Measurements from ENCODE around the gene SCGN.

SCGN gene

DNA sequence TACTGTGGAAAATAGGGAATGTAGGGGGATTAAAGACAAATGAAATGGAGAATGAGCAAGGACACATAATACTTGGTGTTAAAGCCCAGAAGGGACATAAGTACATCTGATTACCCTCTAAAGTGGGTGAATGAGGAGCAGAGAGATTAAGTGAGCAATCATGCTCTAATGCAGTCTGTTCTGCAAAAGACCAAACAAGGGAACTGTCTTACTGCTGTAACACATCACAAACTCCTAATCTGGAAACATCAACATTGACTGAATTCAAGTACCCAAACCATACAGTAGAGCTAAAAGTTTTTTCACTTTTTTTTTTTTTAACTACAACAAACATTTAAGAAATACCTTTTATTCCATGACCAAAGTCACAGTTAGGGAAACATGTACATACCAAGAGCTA lies 83.2 kb downstream of the SCGN start:
- Histone ChIP-seq H3K9ac (no peak overlapping the region), H3K27me3 (ENCODE audit: insufficient read depth, low read depth) (no peaks in the 10 kb centered on the region), H4K20me1 (ENCODE audit: insufficient read depth) (no peaks in the 10 kb centered on the region), H3K79me2 (ENCODE audit: insufficient read depth, low read depth) (no peaks in the 10 kb centered on the region), H3K27ac (no peak overlapping the region), H3K4me2 (no peak overlapping the region), H3K4me3 (IDR thresholded peaks at IDR 0.05; ENCODE audit: insufficient read depth, low read depth, low read length) (no peak overlapping the region), H3K4me1 (ENCODE audit: low read depth, poor library complexity, severe bottlenecking) (no peaks in the 10 kb centered on the region), H3K36me3 (ENCODE audit: insufficient read depth) (no peaks in the 10 kb centered on the region), H2AFZ (ENCODE audit: low read depth) (no peak overlapping the region)
- TF ChIP-seq, protein P1, sequence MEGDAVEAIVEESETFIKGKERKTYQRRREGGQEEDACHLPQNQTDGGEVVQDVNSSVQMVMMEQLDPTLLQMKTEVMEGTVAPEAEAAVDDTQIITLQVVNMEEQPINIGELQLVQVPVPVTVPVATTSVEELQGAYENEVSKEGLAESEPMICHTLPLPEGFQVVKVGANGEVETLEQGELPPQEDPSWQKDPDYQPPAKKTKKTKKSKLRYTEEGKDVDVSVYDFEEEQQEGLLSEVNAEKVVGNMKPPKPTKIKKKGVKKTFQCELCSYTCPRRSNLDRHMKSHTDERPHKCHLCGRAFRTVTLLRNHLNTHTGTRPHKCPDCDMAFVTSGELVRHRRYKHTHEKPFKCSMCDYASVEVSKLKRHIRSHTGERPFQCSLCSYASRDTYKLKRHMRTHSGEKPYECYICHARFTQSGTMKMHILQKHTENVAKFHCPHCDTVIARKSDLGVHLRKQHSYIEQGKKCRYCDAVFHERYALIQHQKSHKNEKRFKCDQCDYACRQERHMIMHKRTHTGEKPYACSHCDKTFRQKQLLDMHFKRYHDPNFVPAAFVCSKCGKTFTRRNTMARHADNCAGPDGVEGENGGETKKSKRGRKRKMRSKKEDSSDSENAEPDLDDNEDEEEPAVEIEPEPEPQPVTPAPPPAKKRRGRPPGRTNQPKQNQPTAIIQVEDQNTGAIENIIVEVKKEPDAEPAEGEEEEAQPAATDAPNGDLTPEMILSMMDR (conservative IDR thresholded peaks at IDR 0.05; ENCODE audit: low read depth, low read length), result no peak

DNA sequence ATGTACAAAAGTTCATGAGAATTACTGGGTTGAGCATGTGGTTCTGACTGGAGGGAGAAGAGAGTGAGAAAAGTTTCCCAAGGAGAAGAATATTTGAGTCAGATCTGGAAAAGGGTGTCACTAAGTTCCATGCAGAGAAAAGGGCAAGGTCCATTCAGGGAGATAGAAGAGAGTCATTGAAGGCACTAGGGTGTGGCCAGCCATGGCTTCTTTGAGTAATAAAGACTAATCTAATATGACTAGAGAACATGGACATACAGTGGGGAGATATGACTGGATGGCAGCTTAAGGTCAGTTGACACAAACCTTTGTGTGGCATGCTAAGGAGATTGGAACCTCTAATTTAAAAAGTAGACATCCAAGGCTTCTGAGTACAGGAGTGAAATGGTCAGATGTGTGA lies 91.9 kb downstream of the SCGN start:
- no peak overlapping the region for H3K4me3 ChIP-seq (IDR thresholded peaks at IDR 0.05; ENCODE audit: insufficient read depth, low read depth, low read length)
- H4K20me1 ChIP-seq (ENCODE audit: insufficient read depth), result no peaks in the 10 kb centered on the region
- TF ChIP-seq, protein P1 (conservative IDR thresholded peaks at IDR 0.05; ENCODE audit: low read depth, low read length), result no peak

DNA sequence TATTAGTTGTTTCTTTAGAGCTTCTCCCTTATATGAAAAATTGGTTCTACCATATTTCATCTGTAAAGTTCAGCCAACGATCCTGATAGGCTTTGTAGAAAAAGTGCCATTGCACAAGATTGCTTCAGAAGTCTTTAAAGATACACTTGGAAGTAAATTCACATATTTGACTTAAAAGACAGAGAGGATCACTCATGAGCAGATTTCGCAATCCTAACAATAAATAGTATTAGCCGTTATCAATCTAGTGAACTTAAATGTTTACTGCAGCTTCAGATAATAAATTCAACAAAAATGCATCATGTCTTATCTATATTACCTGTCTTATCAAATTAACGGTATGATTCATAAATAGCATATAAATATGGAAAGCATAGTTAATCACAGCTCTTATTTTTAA lies 93.8 kb downstream of the SCGN start:
- no peaks in the 10 kb centered on the region for H3K79me2 ChIP-seq (ENCODE audit: insufficient read depth, low read depth)

More for the DNA sequence above, 91.9 kb downstream of the SCGN start:
- no peak overlapping the region for H3K4me2 ChIP-seq
- H3K36me3 ChIP-seq (ENCODE audit: insufficient read depth), result no peaks in the 10 kb centered on the region
- H3K27ac ChIP-seq, result no peak overlapping the region
- H2AFZ ChIP-seq (ENCODE audit: low read depth), result no peak overlapping the region
- H3K27me3 ChIP-seq (ENCODE audit: insufficient read depth, low read depth), result no peaks in the 10 kb centered on the region
- H3K9ac ChIP-seq, result no peak overlapping the region
- H3K79me2 ChIP-seq (ENCODE audit: insufficient read depth, low read depth), result no peaks in the 10 kb centered on the region
- H3K4me1 ChIP-seq (ENCODE audit: low read depth, poor library complexity, severe bottlenecking), result no peaks in the 10 kb centered on the region

DNA sequence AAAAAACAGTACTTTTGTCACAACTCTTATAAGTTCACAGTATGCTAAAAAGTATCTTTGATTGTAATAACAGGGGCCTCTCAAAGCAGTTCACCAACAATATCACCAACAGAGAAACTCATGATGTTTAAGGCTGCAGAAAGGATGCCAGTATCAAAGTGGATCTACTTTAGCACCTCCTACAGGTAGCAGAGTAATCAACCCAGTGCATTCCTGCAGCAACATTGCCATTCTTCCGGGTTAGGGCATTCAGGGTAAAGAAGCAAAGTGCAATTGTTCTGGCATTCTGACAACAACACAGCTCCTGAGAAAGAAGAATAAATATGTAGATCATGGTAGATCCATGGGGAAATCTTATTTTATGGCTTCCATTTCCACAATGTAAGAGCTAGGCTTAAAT lies 95.0 kb downstream of the SCGN start:
- no peaks in the 10 kb centered on the region for H4K20me1 ChIP-seq (ENCODE audit: insufficient read depth)
- TF ChIP-seq, protein P1 (conservative IDR thresholded peaks at IDR 0.05; ENCODE audit: low read depth, low read length), result no peak
- H3K36me3 ChIP-seq (ENCODE audit: insufficient read depth), result no peaks in the 10 kb centered on the region
- no peak overlapping the region for H3K4me3 ChIP-seq (IDR thresholded peaks at IDR 0.05; ENCODE audit: insufficient read depth, low read depth, low read length)
- H3K27ac ChIP-seq, result no peak overlapping the region
- H3K79me2 ChIP-seq (ENCODE audit: insufficient read depth, low read depth), result no peaks in the 10 kb centered on the region
- no peak overlapping the region for H3K9ac ChIP-seq
- no peak overlapping the region for H2AFZ ChIP-seq (ENCODE audit: low read depth)
- H3K4me1 ChIP-seq (ENCODE audit: low read depth, poor library complexity, severe bottlenecking), result no peaks in the 10 kb centered on the region
- H3K4me2 ChIP-seq, result no peak overlapping the region
- no peaks in the 10 kb centered on the region for H3K27me3 ChIP-seq (ENCODE audit: insufficient read depth, low read depth)

More for the DNA sequence above, 93.8 kb downstream of the SCGN start:
- Histone ChIP-seq H3K4me2 (no peak overlapping the region), H3K4me1 (ENCODE audit: low read depth, poor library complexity, severe bottlenecking) (no peaks in the 10 kb centered on the region), H3K36me3 (ENCODE audit: insufficient read depth) (no peaks in the 10 kb centered on the region), H3K27ac (no peak overlapping the region), H3K9ac (no peak overlapping the region), H4K20me1 (ENCODE audit: insufficient read depth) (no peaks in the 10 kb centered on the region), H2AFZ (ENCODE audit: low read depth) (no peak overlapping the region), H3K4me3 (IDR thresholded peaks at IDR 0.05; ENCODE audit: insufficient read depth, low read depth, low read length) (no peak overlapping the region), H3K27me3 (ENCODE audit: insufficient read depth, low read depth) (no peaks in the 10 kb centered on the region)
- TF ChIP-seq, protein P1 (conservative IDR thresholded peaks at IDR 0.05; ENCODE audit: low read depth, low read length), result no peak

Data from KMS-11 (cell line).